GM12878 (cell line): Measurements from ENCODE around the gene FOXI1. TPM values are rescaled to one million over a fixed set of nuclear protein-coding genes. Genes with fewer than 3 reads are reported as not detected.

Experiments used
- ATAC-seq: fragments of 200-7000 bp; cut with Tn5 transposase; 3 replicates; pipeline ENCODE4 v1.9.1; 2020; ENCODE audit warnings: mild to moderate bottlenecking, moderate library complexity
- BruUV-seq: library from RNA; stranded (reverse); fragments of 400-500 nt; replicated peaks from 2 replicates; lab custom pipeline; 2021; lab: Mats Ljungman, UMichigan
- CTCF ChIA-PET: fragments of 300-600 bp; sonication (Branson Sonifier 250); formaldehyde crosslinking; extraction: SDS; loops from one replicate; lab custom pipeline; 2021; ENCODE audit warnings: inconsistent platforms; lab: Yijun Ruan, JAX
- POLR2A ChIA-PET: fragments of 350-600 bp; formaldehyde crosslinking; extraction: SDS; loops from one replicate; lab custom pipeline; 2021; ENCODE audit warnings: inconsistent platforms; lab: Charles Lee
- RAD21 ChIA-PET: fragments of 300-600 bp; sonication (Branson Sonifier 250); formaldehyde crosslinking; loops from one replicate; lab custom pipeline; 2023; ENCODE audit warnings: antibody characterized with exemption; ENCODE audit not compliant: unreplicated experiment; lab: Charles Lee
- SMC1A ChIA-PET: fragments of 300-600 bp; sonication (Branson Sonifier 250); formaldehyde crosslinking; loops from one replicate; lab custom pipeline; 2023; ENCODE audit not compliant: unreplicated experiment, uncharacterized antibody; lab: Charles Lee
- DNase-seq: peaks from one replicate; pipeline ENCODE4 v3.0.0-alpha.2; 2011; ENCODE audit warnings: low read depth, low spot score
- FAIRE-seq: peaks from 3 replicates; lab custom pipeline; 2011; peaks lifted over from hg19 to GRCh38; lab: Jason Lieb, UNC
- H2AFZ ChIP-seq: 2 replicates; pipeline ENCODE4 v1.6.0; 2011; ENCODE audit warnings: low read depth, low read length, control low read depth; ENCODE audit not compliant: control insufficient read depth
- H3K27ac ChIP-seq: 2 replicates; pipeline ENCODE4 v1.5.1; 2011; ENCODE audit warnings: control low read depth; ENCODE audit not compliant: control insufficient read depth, insufficient read depth
- H3K27me3 ChIP-seq, 2 experiments: replicated peaks in 1 of 2; 2 replicates each; pipeline versions ENCODE4 v1.6.0 to v1.6.1; 2011; ENCODE audit warnings: low read length in 1 of 2; ENCODE audit not compliant: control insufficient read depth in 2 of 2, insufficient read depth in 2 of 2
- H3K36me3 ChIP-seq, 2 experiments: 2 replicates each; pipeline ENCODE4 v1.5.1; 2011; ENCODE audit warnings: low read length in 1 of 2; ENCODE audit not compliant: control insufficient read depth in 2 of 2, insufficient read depth in 2 of 2
- H3K4me1 ChIP-seq: 2 replicates; pipeline ENCODE4 v1.6.1; 2011; ENCODE audit warnings: mild to moderate bottlenecking, low read length, moderate library complexity, mixed read lengths; ENCODE audit not compliant: control insufficient read depth, insufficient read depth
- H3K4me2 ChIP-seq: 2 replicates; pipeline ENCODE4 v1.6.0; 2011; ENCODE audit warnings: control low read depth; ENCODE audit not compliant: control insufficient read depth, insufficient read depth
- H3K4me3 ChIP-seq: fragments of 200-600 bp; sonication (generic); 2 replicates; pipeline ENCODE4 v1.5.1; 2016
- H3K79me2 ChIP-seq: 2 replicates; pipeline ENCODE4 v1.6.0; 2011; ENCODE audit warnings: low read length; ENCODE audit not compliant: control insufficient read depth, insufficient read depth
- H3K9ac ChIP-seq: 2 replicates; pipeline ENCODE4 v1.8.0; 2011; ENCODE audit warnings: low read length, control low read depth, mixed read lengths; ENCODE audit not compliant: control insufficient read depth, insufficient read depth
- H3K9me3 ChIP-seq: replicated peaks from 3 replicates; pipeline ENCODE4 v1.5.1; 2011; ENCODE audit warnings: mild to moderate bottlenecking, low read length; ENCODE audit not compliant: control insufficient read depth, insufficient read depth
- H4K20me1 ChIP-seq: 2 replicates; pipeline ENCODE4 v1.6.0; 2011; ENCODE audit not compliant: control insufficient read depth, insufficient read depth
- ASH2L ChIP-seq: fragments of 300-600, 200-600 bp; sonication (generic); IDR thresholded peaks from 2 replicates; pipeline ENCODE4 v1.6.1; 2017; ENCODE audit warnings: low read depth, mild to moderate bottlenecking, borderline replicate concordance
- CHD1 ChIP-seq: IDR thresholded peaks from 2 replicates; pipeline ENCODE4 v1.6.1; 2012; ENCODE audit warnings: low read depth, low read length, improper control_type of control experiment
- CHD4 ChIP-seq: fragments of 200-600 bp; sonication (generic); IDR thresholded peaks from 2 replicates; pipeline ENCODE4 v1.6.1; 2016; ENCODE audit warnings: mild to moderate bottlenecking
- CREM ChIP-seq: IDR thresholded peaks from 2 replicates; pipeline ENCODE4 v1.6.1; 2014; ENCODE audit warnings: antibody characterized with exemption, low read depth
- EGR1 ChIP-seq, 2 experiments: IDR thresholded peaks; 1 replicate in 1 of 2; 2 replicates in 1 of 2; pipeline ENCODE4 v1.6.1; 2011 to 2012; ENCODE audit warnings: low read depth in 2 of 2, low read length in 2 of 2, borderline replicate concordance in 1 of 2, mild to moderate bottlenecking in 1 of 2, moderate library complexity in 1 of 2
- FOXM1 ChIP-seq: IDR thresholded peaks from 2 replicates; pipeline ENCODE4 v1.6.1; 2012; ENCODE audit warnings: low read depth, mild to moderate bottlenecking, inconsistent platforms, low read length, moderate library complexity
- GABPA ChIP-seq: IDR thresholded peaks from 2 replicates; pipeline ENCODE4 v1.6.1; 2014; ENCODE audit warnings: antibody characterized with exemption, low read depth, mild to moderate bottlenecking, inconsistent platforms
- MXI1 ChIP-seq: fragments of 150-350 bp; IDR thresholded peaks from 2 replicates; pipeline ENCODE4 v1.6.1; 2011; ENCODE audit warnings: low read depth, mild to moderate bottlenecking, inconsistent platforms, low read length, improper control_type of control experiment
- MYC ChIP-seq: IDR thresholded peaks from 2 replicates; pipeline ENCODE4 v1.6.1; 2011; ENCODE audit warnings: mild to moderate bottlenecking, low read length, moderate library complexity, inconsistent platforms; ENCODE audit not compliant: insufficient read depth, insufficient replicate concordance, insufficient read length, severe bottlenecking
- NBN ChIP-seq: fragments of 450-650 bp; IDR thresholded peaks from 2 replicates; pipeline ENCODE4 v1.6.1; 2016
- PAX5 ChIP-seq: IDR thresholded peaks from 2 replicates; pipeline ENCODE4 v1.6.1; 2011; ENCODE audit warnings: low read depth, low read length, borderline replicate concordance
- SP1 ChIP-seq: IDR thresholded peaks from one replicate; pipeline ENCODE4 v1.6.1; 2011; ENCODE audit warnings: low read depth, low read length
- ZBTB40 ChIP-seq: fragments of 450-650 bp; IDR thresholded peaks from 2 replicates; pipeline ENCODE4 v1.6.1; 2016; ENCODE audit warnings: mild to moderate bottlenecking, moderate library complexity, borderline replicate concordance
- WGBS: methylation state at CpG from one replicate; pipeline ENCODE4 v1.1.6; 2016; ENCODE audit warnings: low lambda C conversion rate; ENCODE audit not compliant: insufficient replicate concordance, insufficient coverage; ENCODE audit errors: missing lambda C conversion rate; 5-methylcytosine and 5-hydroxymethylcytosine counted together
- in situ Hi-C: fragments of 300-500 bp; cut with MboI; formaldehyde crosslinking; loops from 9 replicates; pipeline ENCODE4 v1.14.3; 2018; ENCODE audit warnings: mixed read lengths
- intact Hi-C: fragments of 100-400 bp; cut with micrococcal nuclease; formaldehyde crosslinking; loops from one replicate; pipeline ENCODE4 v1.14.2; 2022; ENCODE audit not compliant: unreplicated experiment
- polyA plus RNA-seq, 11 experiments: library from polyadenylated mRNA; depleted of rRNA in 4 of 11; unstranded in 6 of 11; stranded (reverse) in 5 of 11; fragments of >200 nt; fragmentation: Nextera tagmentation in 4 of 11; fragmentation: Illumina TruSeq in 1 of 11; extraction: Ambion mirVana in 4 of 11; extraction: Trizol in 1 of 11; gene quantifications; 1 replicate in 1 of 11; 2 replicates in 10 of 11; pipeline versions ENCODE4 v1.2.1 to v1.2.3, GENCODE V29; 2011 to 2016; ENCODE audit warnings: inconsistent platforms in 2 of 11, missing spikeins in 2 of 11, low read depth in 1 of 11
- total RNA-seq, 4 experiments: library from RNA; depleted of rRNA in 3 of 4; stranded (reverse); fragments of >200 nt in 3 of 4; fragmentation: Illumina TruSeq in 1 of 4; extraction: Trizol in 1 of 4; gene quantifications; 2 replicates each; pipeline versions ENCODE4 v1.2.1 to v1.2.3, GENCODE V29; 2013 to 2021

The FOXI1 gene
- total and polyA plus RNA-seq, 10 of the 15 experiments (the other 5 are each of a cell fraction or from before 2014, with no cell fraction given): not detected

- TF ChIP-seq MYC: no peak
Measured at GRCh38 chr5:170113522-170113900, 7.8 kb downstream of the FOXI1 start (continued).

GRCh38 chr5:170114271-170114670 is 8.6 kb downstream of the FOXI1 start:
- H3K79me2 ChIP-seq: no peaks in the 10 kb centered on the region
- ChIA-PET POLR2A (no interaction called here), CTCF (no interaction called here), RAD21 (no interaction called here), SMC1A (interaction anchor here (0.6 kb wide), 1 partner anchor 66 kb away, joined by 4 read pairs; no protein-coding TSS in a partner anchor)
- no peak overlapping the region for H2AFZ ChIP-seq
- no TSS peak for BruUV-seq
- H3K9me3 ChIP-seq: no peaks in the 10 kb centered on the region
- peaks cover 0 to 1% of the 10 kb centered on the region in 2 experiments; a peak in 3 of 4 replicates for H3K27me3 ChIP-seq
- no peak overlapping the region for H3K4me3 ChIP-seq
- intact Hi-C loops (no loop called here), in situ Hi-C loops (no loop called here)
- H3K4me1 ChIP-seq: no peaks in the 10 kb centered on the region
- no peak overlapping the region for H3K9ac ChIP-seq
- WGBS: 30% methylated on average over 7 of the region's 7 CpGs
- H3K36me3 ChIP-seq: no peaks in the 10 kb centered on the region
- ATAC-seq (no peak), DNase-seq (no peak), FAIRE-seq (no peak)
- H3K4me2 ChIP-seq: no peak overlapping the region
- H3K27ac ChIP-seq: no peak overlapping the region
- no peak for TF ChIP-seq NBN
- no peak for TF ChIP-seq PAX5
- no peak for TF ChIP-seq ASH2L
- no peak for TF ChIP-seq CHD4
- TF ChIP-seq CHD1: no peak
- no peak for TF ChIP-seq FOXM1
- no peak for TF ChIP-seq ZBTB40
- TF ChIP-seq GABPA: no peak
- TF ChIP-seq EGR1 (IDR thresholded peaks at IDR 0.05; ENCODE audit: borderline replicate concordance in 1 of 2, low read depth in 2 of 2, low read length in 2 of 2): no peak
- no peak for TF ChIP-seq SP1
- TF ChIP-seq CREM: no peak
- no peak for TF ChIP-seq MXI1
- H4K20me1 ChIP-seq: no peaks in the 10 kb centered on the region
